GM08714 (cell line): ENCODE measurements around the gene MBLAC1.

Experiments used
- H3K4me3 ChIP-seq: fragments of 200-500 bp; sonication (Bioruptor generic); 2 replicates; pipeline ENCODE4 v1.5.1; 2014; ENCODE audit warnings: mild to moderate bottlenecking, low read length, inconsistent platforms
- ZNF274 ChIP-seq: IDR thresholded peaks from 2 replicates; pipeline ENCODE4 v1.6.1; 2012; ENCODE audit warnings: mild to moderate bottlenecking, low read depth, low read length

Gene MBLAC1

DNA sequence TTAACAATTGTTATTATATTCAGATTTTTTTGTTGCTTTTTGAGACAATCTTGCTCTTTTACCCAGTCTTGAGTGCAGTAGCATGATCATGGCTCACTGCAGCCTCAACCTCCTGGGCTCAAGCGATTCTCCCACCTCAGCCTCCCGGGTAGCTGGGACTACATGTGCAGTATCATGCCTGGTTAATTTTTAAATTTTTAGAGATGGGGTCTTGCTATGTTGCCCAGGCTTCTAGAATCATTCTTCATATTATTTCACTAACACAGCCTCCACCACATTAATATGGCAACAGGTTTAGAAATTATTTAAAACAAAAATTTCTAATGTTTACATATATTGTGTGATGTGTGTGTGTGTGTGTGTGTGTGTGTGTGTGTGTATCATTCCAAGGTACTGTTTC lies 20.5 kb downstream of the MBLAC1 start:
- no peak overlapping the region for H3K4me3 ChIP-seq
- TF ChIP-seq ZNF274, result no peak

DNA sequence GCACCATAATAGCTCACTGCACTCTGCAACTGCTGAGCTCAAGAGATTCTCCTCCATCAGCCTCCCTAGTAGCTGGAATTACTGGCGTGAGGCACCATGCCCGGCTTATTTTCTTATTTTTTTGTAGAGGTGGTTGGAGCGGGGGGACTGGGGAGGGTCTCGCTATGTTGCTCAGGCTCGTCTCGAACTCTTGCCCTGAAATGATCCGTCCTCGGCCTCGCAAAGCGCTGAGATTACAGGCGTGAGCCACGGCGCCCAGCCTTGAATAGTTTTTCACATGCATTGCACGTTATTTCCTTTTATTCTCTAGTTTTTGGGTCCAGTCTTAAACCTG lies 21.4 kb downstream of the MBLAC1 start:
- H3K4me3 ChIP-seq, result peak overlapping the region; percentile 17; the same call in 1 of the 2 replicates
- no peak for TF ChIP-seq ZNF274

- peak within 1 kb of the TSS; percentile 82 for H3K4me3 ChIP-seq
- TF ChIP-seq ZNF274, result no peak
These were observed 22.0 kb downstream of the MBLAC1 start, which contains the start of gene LAMTOR4 for GRCh38 chr7:100148559-100149328. Gene LAMTOR4 (plus strand): TSS chr7:100148918. CDS start chr7:100148973, 55 bp downstream.

GRCh38 chr7:100152404-100152803 lies 25.6 kb downstream of the MBLAC1 start:
- no peak for TF ChIP-seq ZNF274
- no peak overlapping the region for H3K4me3 ChIP-seq

DNA sequence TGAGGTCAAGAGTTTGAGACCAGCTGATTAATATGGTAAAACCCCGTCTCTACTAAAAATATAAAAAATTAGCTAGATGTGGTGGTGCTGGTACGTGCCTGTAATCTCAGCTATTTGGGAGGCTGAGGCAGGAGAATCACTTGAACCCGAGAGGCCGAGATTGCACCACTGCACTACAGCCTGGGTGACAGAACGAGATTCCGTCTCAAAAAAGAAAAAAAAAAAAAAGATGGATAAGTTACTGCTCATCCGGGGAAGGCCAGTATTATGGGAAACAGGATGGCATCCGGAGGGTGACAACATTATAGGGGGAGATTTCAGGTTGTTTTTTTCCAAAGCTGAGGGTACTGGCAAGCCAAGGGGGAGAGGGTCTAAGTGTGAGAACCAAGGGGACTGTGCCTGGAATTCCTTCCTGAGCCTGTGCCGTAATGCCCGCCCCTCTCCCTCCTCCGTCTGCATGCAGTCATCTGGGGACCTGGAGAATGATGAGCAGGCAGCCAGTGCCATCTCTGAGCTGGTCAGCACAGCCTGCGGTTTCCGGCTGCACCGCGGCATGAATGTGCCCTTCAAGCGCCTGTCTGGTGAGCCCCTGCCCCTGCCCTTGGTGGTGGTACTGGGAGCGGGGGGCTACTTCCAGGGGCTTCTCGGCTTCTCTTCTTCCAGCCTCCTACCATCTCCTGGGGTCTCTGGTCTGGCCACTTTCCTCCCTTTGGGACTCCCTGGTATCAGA lies 26.3 kb downstream of the MBLAC1 start:
- H3K4me3 ChIP-seq, result no peak overlapping the region
- TF ChIP-seq ZNF274, result no peak

- no peak for TF ChIP-seq ZNF274
- H3K4me3 ChIP-seq, result no peak overlapping the region
These were observed 27.2 kb downstream of the MBLAC1 start for GRCh38 chr7:100153708-100154535.

DNA sequence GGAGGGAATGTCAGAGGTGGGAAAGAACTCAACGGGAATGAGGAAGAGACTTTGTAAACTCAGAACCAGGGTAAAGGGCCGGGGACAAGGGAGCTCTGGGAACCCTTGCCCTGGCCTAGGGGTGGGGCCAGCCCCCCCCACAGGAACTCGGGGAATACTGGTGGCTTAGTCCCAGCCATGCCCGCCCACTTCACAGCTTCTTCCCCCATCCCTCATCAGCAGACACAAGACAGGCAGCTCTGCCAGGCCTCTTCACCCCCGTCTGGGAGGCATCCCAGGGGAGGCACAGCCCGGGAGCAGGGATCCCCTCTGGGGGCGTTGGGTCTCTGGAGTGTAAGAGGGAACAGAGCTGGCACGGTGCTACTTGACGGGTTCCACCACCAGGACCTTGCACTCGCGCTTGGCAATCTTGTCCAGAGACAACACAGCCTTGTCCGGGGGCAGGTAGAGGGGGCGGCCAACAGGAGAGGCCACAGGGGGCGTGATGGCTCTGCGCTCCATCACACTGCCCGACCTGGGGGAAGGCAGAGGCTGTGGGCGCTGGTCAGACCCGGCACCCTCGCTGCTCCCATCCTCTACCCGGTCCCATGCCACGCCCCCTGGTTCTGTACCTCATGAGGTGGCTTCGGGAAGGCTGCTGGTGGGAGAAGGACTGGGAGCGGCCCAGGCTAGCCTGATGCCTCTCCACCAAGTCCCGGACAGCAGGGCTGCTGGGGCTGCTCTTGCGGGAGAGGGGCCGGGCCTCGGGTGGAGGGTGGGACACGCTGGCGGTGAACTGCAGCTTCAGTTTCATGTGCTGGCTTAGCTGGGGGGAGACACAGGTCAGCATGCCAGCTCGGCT lies 28.1 kb downstream of the MBLAC1 start:
- TF ChIP-seq ZNF274, result no peak
- H3K4me3 ChIP-seq, result no peak overlapping the region

GRCh38 chr7:100155553-100156317 lies 29.0 kb downstream of the MBLAC1 start:
- TF ChIP-seq ZNF274, result no peak
- H3K4me3 ChIP-seq, result no peak overlapping the region

DNA sequence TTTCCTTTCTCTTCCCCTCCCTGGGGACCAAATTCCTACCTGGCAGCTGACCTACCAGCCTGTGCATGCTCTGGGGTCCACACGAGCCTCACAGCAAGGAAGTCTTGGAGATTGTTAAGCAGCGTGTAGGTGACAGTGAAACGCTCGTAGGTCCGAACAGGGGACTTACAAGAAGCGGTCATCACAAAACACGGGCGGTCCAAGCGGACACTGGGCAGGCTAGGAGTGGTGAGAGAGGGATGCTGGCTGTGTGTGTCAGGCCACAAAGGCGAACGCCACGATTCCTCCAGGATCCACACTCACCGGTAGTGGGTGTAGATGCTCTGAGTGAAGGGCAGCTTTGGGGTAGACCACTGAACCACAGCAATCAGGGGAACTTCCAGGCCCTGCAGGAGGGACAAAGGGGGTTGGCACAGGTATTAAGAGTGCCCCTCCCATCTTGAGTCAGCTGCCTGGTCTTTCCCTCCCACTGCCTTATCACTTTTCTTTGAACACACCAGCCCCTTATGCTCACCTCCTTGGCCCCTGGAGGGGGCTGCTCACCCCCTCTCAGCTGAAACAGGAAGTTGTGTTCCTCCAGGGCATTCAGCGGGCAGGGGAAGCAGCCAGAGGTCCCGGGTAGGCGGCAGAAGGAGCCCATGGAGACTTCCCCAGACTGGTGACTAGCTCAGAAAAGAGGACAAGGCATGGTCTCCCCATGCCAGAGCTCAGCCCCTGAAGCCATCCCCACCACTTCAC lies 29.7 kb downstream of the MBLAC1 start:
- TF ChIP-seq ZNF274, result no peak
- H3K4me3 ChIP-seq, result no peak overlapping the region; the same call in 1 of the 2 replicates

DNA sequence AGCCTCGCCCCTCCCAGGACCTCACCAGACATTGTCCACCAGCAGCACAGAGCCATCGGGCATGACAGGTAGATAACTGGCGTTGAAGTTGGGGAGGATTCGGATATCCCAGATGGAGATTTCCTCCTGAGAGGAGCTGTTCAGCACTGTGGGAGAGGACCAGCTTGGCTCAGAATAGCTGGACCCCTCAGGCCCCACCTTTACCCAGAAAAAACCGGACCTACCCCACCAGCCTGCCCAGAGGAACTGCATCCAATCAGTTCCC lies 30.2 kb downstream of the MBLAC1 start:
- no peak for TF ChIP-seq ZNF274
- no peak overlapping the region; the same call in 1 of the 2 replicates for H3K4me3 ChIP-seq

DNA sequence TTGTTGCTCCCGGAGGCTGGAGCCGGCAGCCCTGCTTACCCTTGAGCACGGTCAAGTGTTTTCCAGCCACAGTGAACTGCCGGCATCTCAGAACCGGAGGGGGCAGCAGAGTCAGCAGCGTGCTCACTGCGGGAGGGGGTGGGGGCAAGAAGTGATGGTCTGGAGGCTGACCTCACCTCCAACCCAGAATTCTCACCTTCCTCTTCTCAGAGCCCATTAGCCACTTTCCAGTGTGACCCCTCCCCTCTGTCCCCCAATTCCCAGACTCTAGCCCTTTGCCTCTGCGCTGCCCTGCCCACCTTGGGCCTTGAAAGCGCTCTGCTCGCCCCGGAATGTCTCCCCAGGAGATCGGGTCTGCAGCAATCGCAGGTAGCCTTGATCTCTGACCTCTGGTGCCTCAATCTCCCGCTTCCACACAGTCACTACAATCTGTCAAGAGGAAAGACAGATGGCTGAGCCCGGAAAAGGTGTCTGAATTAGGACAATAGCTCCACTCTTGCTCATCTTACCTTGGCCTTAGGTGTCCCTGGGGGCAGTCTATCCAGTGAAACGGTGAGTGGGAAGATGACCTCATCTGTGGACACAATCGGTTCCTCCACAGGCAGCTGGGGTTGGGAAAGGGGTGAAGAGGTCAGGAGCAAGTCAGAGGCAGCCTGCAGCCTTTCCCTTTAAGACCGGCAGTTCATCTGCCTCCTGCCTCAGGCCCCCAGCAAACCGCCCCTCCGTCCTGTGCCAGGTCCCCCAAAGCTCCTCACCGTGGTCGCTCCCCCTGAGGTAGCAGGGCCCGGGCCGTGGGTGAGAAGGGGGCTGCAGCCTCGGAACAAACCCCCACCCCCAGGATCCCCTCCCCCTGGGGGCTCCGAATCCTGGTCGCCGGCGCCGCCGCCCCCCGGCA lies 30.8 kb downstream of the MBLAC1 start:
- no peak for TF ChIP-seq ZNF274
- peak overlapping the region; percentile 95 for H3K4me3 ChIP-seq
